Left hindlimb (tissue), 1 donor: Measurements from ENCODE around the gene KDM4C.
"Not testable (repeated sequence)": the region's sequence is repeated elsewhere in the genome, so short reads cannot be mapped to it uniquely, and the experiment has no call there.

Experiments used
- DNase-seq: peaks from one replicate; pipeline ENCODE4 v3.0.0-alpha.2; 2018

KDM4C gene

DNA sequence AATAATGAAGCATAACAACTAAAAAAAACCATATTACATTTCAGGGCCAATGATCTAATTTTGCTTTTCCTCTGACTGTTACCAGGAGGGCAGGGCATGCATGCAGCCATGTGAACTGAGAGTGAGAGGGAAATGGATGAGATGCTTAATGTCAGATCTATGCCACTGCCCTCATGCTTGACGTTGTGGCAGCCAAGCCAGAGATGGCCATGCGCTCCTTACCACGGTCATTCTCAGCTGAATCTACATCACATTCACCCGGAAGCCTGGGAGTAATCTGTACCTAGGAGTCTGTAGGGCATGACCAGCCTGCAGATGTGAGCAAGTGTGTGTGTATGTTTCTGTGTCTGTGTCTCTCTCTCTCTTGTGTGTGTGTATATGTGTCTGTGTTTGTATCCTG lies 183.7 kb downstream of the KDM4C start:
- no peak for DNase-seq

- no peak for DNase-seq
Measured at GRCh38 chr9:6942406-6942805, 184.6 kb downstream of the KDM4C start.

- no peak for DNase-seq
Measured at GRCh38 chr9:6943293-6943692, 185.5 kb downstream of the KDM4C start.

GRCh38 chr9:6944093-6944551 lies 186.3 kb downstream of the KDM4C start:
- no peak for DNase-seq

DNA sequence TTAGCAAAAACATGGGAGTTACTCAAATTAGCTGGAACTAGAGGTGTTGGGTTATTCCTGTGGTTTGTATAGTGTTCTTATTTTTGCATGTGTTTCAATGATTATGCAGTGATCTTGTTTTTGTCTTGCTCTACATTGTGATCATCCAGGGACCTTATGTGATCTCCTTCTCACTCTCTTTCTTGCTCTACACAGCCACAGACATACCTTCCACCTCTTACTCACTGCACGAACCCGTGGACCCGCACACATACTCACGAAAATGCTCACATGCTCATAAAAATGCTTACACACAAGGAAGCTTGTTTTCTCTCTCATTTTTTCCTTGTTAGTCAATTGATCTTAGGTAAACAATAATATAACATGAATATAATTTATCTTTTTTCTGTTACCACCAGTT lies 187.1 kb downstream of the KDM4C start:
- DNase-seq = no peak

DNA sequence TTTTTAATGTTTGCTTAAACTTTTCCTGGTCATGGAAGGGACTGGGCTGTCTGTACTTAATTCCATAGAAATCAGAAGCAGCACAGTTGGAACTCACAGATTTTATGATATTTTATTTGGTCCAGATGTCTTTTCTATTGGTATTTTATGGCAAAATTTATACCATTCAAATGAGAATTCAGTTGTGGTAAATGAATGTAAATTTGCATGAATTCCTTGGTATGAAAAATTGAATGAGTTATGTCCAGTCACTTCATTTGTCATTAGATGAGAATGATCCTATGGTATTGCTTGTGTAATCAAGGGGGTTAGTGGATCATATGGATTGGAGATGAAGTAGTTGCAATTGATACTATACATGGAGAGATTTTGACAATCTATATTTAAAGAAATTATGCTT lies 188.0 kb downstream of the KDM4C start:
- DNase-seq = no peak

- DNase-seq = no peak
Measured at GRCh38 chr9:6946583-6947166, 188.9 kb downstream of the KDM4C start.

GRCh38 chr9:6948921-6949320 lies 191.1 kb downstream of the KDM4C start:
- not testable (repeated sequence) for DNase-seq

- DNase-seq = no peak
Measured at GRCh38 chr9:6955251-6955921, 197.6 kb downstream of the KDM4C start.

DNA sequence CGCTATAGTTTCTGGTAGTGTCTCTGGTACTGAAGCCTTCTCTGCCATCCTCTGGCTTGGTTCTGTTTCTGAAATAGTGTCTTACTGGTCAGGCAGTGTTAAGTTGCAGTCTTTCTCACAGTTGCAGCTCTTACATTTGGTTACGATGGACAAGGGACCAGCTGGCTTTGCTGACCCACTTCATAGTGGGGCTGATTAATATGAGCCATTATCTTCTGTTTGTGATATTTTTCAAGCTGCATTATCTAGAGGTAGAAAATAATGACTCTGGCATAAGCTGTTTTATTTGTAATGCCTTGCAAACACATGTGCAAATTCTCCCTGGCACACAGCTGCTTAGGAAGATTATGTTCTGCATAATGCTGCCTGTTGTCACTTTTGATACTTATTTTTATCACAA lies 199.1 kb downstream of the KDM4C start:
- no peak for DNase-seq

DNA sequence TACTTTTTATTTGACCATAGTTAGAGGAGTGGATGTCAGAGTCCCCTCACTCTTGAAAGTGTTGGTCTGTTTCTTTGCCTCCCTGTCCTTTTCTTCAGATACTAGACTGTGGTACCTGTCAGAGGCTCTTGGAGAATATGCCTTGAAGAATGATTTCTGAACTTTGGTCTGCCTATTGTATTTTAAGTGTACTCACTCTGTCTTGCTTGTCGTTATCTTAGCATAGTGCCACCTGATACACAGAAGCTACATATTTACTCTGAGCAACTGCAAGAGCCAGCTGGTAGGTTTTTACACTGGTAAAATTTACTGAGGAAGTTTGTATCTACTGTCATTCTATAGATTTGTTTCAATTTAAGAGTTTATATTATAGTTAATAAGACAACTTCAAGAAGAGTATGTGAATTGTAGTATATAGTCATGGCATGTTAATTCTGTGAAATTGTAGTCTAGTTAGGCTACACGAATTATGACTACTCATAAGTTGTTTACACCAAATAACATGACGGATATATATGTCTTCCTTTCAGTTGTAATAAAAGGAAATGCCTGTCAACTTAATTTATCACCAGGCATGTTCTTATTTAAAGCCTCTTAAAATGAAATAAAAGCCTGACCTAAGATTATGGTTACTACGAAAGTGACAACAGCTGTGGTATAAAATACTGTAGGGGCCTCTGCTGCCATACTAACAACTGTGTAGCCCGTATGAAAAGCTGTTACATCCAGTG lies 201.7 kb downstream of the KDM4C start:
- DNase-seq = no peak

- no peak for DNase-seq
Measured at GRCh38 chr9:6960777-6961176, 203.0 kb downstream of the KDM4C start.

DNA sequence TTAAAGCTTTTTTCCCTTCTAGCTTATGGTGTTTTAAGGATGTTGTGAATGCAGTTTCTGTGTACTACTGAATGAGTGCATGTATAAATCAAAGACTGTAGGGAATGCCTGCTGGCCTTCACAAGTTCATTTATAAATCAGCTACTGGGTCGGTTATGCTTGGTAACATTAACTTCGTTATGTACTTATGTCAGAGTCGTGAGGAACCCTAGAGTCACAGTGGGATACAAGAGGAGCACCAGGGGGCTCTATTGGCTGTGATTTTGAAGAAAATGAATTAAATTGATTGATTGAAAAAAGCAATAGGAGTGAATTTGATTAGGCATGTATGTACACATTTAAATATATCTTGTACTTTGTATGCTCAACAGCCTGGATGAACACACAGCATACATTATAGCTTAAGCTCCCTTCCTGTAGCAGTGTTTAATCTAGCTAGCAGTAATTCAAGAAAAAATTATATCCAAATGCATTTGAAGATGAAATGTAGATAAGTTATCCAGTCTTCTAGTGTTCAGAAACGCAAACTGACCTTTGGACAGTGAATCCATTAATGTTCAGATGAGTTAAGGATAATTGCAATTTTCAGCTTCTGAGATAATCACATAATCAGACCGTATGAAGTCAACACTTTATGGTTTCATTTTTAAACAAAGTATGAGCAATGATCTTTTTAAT lies 204.2 kb downstream of the KDM4C start:
- no peak for DNase-seq

DNA sequence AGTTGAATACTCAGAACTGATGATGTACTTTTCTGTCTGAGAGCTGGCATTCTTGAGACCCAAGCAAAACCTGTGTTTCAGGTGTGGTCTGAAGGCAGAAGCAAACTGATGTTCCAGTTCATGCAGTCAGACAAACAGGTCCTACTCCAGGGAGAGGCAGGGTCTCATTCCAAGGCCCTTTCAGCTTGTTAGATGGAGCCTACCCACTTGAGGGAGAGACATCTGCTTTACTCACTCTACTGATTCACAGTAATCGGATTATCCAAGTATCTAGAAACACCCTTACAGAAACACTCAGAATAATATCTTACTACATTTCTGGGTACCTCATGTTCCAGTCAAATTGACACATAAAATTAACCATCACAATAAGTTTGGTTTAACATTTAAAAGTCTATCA lies 207.8 kb downstream of the KDM4C start:
- DNase-seq = no peak

GRCh38 chr9:6968271-6968670 lies 210.5 kb downstream of the KDM4C start:
- DNase-seq = no peak

- no peak for DNase-seq
Measured at GRCh38 chr9:6969805-6970204, 212.0 kb downstream of the KDM4C start.

DNA sequence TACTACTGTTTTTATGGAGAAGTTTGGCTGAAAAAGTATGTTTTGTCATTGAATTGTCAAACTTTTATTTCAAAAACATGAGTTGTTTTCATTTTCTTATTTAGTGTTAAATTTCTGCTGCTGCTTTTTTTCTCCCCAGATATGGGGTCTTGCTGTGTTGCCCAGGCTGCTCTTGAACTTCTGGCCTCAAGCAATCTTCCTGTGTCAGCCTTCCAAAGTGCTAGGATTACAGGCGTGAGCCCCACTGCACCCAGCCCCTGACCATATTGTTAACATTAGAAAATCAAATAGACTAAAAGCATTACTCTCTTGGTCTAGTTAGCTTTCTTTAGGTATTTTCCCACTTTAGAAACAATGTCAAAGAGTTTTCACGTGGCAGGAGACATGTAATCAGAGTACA lies 215.3 kb downstream of the KDM4C start:
- no peak for DNase-seq

DNA sequence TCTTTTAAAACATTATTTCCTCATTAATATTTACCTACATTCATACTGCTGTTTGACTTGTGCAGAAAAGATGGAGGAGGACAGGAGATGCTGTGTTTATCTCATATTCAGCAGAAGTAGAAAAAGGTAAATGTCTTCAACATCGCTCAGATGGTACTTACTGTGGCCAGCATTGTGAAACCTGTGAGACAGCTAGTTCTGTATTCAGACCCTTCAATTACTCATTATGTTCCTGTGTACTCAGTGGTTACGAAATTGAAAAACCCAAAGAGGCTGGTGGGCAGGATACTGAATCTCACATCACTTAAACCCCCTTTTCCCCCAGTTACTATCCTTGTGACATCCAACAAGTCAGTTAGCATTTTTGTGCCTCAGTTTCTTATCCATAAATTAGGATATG lies 216.0 kb downstream of the KDM4C start:
- no peak for DNase-seq

DNA sequence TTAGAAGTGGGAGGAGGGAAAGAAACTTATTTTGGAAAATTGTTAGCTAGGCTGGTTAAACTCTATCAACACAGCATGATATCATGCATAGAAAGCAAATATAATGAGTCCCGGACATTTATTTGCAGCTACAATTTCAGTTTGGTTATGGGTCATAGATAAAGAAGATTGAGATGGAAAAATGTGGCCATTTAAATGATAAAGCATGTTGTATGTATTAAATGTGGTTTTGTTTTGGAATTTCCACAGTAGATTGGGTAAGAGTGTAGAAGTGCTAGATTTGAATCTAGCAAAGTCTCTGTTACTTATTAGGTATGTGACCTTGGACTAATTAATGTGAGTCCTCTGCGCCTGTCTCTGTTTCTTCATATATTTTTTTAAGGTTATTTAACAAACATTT lies 217.4 kb downstream of the KDM4C start:
- no peak for DNase-seq

GRCh38 chr9:6977761-6978160 lies 220.0 kb downstream of the KDM4C start:
- no peak for DNase-seq

DNA sequence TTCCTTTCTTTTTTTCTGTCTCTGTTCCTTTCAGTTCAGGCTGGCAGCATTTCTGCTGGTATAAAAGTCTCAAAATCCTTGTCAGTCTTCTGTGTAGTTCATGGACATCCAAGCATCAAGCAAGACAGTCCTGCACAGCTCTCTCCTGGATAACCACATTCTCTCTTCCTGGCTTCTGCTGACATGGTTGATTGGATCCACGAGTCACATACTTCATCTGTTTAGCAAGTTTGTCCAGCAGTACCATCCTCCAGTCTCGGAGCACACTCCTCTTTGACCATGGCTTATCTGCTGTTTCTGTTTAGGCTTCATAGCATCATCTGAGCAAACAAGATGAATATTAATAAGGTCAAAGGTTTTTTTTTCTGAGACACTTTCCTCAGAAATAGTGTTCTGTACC lies 220.8 kb downstream of the KDM4C start:
- no peak for DNase-seq

DNA sequence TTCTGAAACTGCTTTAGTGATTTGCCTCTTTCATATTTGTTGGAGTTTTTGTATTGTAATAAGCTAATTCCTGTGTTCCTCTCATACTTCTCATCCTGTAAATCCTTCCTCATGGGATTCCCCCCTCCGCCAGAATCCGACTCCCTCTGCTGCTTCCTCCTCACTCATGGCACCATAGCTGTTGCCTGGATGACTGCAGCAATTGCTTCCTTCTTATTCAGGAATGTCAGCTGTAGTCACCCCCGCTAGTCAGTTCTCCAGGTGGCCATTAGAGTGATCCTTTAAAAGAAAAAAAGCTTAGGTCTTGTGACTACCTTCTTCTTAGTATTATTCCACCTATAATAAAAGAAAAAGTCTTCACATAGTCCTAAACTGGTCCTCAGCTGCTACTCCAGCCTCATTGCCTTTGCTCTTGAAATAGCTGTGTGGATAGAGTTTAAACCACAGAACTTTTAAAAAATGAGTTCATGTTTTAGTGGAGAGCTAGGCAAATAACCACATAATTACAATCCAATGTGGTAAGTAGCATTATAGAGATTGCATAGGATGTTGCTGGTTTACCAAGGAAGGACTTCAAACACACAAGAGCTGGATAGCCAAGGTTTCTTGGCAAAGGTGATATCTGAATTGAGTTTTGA lies 227.3 kb downstream of the KDM4C start:
- DNase-seq = no peak

GRCh38 chr9:6986141-6986815 lies 228.5 kb downstream of the KDM4C start:
- DNase-seq = no peak
